Spleen (tissue), 11 donors: Measurements from ENCODE around the gene KDM6A. TPM values are rescaled to one million over a fixed set of nuclear protein-coding genes. Genes with fewer than 3 reads are reported as not detected.
"Not testable (repeated sequence)": the region's sequence is repeated elsewhere in the genome, so short reads cannot be mapped to it uniquely, and the experiment has no call there.

Source experiments
- DNase-seq: peaks from one replicate; pipeline ENCODE4 v3.0.0-alpha.2; 2020
- H3K27ac ChIP-seq, 8 donors: fragments of 200-600 bp; sonication (generic) in 7 of 8; 1 replicate in 4 of 8; 2 replicates in 4 of 8; pipeline versions ENCODE4 v1.5.0 to v1.8.0; 2016 to 2021; ENCODE audit warnings: inconsistent platforms in 4 of 8, mild to moderate bottlenecking in 4 of 8, moderate library complexity in 1 of 8
- H3K27me3 ChIP-seq, 7 donors: fragments of 200-600 bp; sonication (generic) in 6 of 7; replicated peaks in 1 of 7; 1 replicate in 4 of 7; 2 replicates in 3 of 7; pipeline versions ENCODE4 v1.5.0 to v1.8.0; 2016 to 2021; ENCODE audit warnings: inconsistent platforms in 3 of 7, mild to moderate bottlenecking in 1 of 7
- H3K36me3 ChIP-seq, 6 donors: fragments of 200-600 bp; sonication (generic) in 5 of 6; 1 replicate in 4 of 6; 2 replicates in 2 of 6; pipeline versions ENCODE4 v1.5.0 to v1.8.0; 2016 to 2021; ENCODE audit warnings: inconsistent platforms in 2 of 6
- H3K4me1 ChIP-seq, 6 donors: fragments of 200-600 bp; sonication (generic) in 5 of 6; 1 replicate in 3 of 6; 2 replicates in 3 of 6; pipeline versions ENCODE4 v1.5.0 to v1.8.0; 2016 to 2021; ENCODE audit warnings: inconsistent platforms in 3 of 6
- H3K4me3 ChIP-seq, 8 donors: fragments of 200-600 bp; sonication (generic) in 7 of 8; 1 replicate in 4 of 8; 2 replicates in 4 of 8; pipeline versions ENCODE4 v1.5.0 to v1.8.0; 2016 to 2021; ENCODE audit warnings: inconsistent platforms in 4 of 8, mild to moderate bottlenecking in 4 of 8, moderate library complexity in 2 of 8
- H3K9me3 ChIP-seq, 8 donors: fragments of 200-600 bp; sonication (generic) in 7 of 8; 1 replicate in 4 of 8; 2 replicates in 4 of 8; pipeline versions ENCODE4 v1.5.0 to v1.8.0; 2016 to 2021; ENCODE audit warnings: inconsistent platforms in 4 of 8
- POLR2A ChIP-seq, 3 donors: fragments of 450-650 bp; IDR thresholded peaks; one replicate each; pipeline ENCODE4 v1.5.1; 2017; ENCODE audit warnings: antibody characterized with exemption in 3 of 3, mild to moderate bottlenecking in 1 of 3
- POLR2AphosphoS5 ChIP-seq, 3 donors: sonication (generic); formaldehyde crosslinking; IDR thresholded peaks; one replicate each; pipeline ENCODE4 v1.5.1; 2017; ENCODE audit warnings: antibody characterized with exemption in 3 of 3
- WGBS, 5 donors: extraction: QIAGEN DNeasy Blood & Tissue Kit in 3 of 5; methylation state at CpG; one replicate each; pipeline versions ENCODE4 v1.1.5 to v1.1.7; 2013 to 2018; 5-methylcytosine and 5-hydroxymethylcytosine counted together
- intact Hi-C: fragments of 100-400 bp; cut with DNase I; formaldehyde crosslinking; loops from one replicate; pipeline ENCODE4 v1.15.0; 2023; ENCODE audit warnings: low total_unique reads
- polyA plus RNA-seq, 3 donors: library from polyadenylated mRNA; stranded (reverse); fragments of 200-250 nt; gene quantifications; one replicate each; pipeline ENCODE4 v1.2.1, GENCODE V29; 2013
- total RNA-seq, 7 donors: library from RNA; depleted of rRNA in 3 of 7; stranded (reverse); fragments of >200 nt in 3 of 7; fragmentation: NEBNext Ultra II Directional in 4 of 7; extraction: Animal tissue kit (Norgen Biotek cat#: 25700) in 4 of 7; gene quantifications; one replicate each; pipeline versions ENCODE4 v1.1.0 to v1.2.1, GENCODE V29; 2016 to 2021
- TF ChIP-seq, protein P1 (sequence below), 11 experiments: fragments of 200-600 bp in 7 of 11; fragments of 450-650 bp in 4 of 11; sonication (generic) in 4 of 11; IDR thresholded peaks in 8 of 11; conservative IDR thresholded peaks in 3 of 11; 1 replicate in 7 of 11; 2 replicates in 4 of 11; pipeline versions ENCODE4 v1.4.0 to v1.8.0; 2016 to 2021; ENCODE audit warnings: antibody characterized with exemption in 11 of 11, inconsistent platforms in 4 of 11, mild to moderate bottlenecking in 1 of 11
- donor health status: healthy with polysubstance abuse.
- donor health status: DM: no; HTN: no; CAD: no; lungs with moderate emphysema.
- donor health status: DM: no; HTN: no; CAD: no.
- donor health status: Bipolar disorder and iron deficiency.
- donor health status: healthy.
- donor health status: DM: no; HTN: no; CAD: no.
- donor health status: DM: yes; HTN: yes; CAD: no.

Gene KDM6A
- total and polyA plus RNA-seq, 10 donors = 8.0 to 68.2 (median 47.9) TPM

DNA sequence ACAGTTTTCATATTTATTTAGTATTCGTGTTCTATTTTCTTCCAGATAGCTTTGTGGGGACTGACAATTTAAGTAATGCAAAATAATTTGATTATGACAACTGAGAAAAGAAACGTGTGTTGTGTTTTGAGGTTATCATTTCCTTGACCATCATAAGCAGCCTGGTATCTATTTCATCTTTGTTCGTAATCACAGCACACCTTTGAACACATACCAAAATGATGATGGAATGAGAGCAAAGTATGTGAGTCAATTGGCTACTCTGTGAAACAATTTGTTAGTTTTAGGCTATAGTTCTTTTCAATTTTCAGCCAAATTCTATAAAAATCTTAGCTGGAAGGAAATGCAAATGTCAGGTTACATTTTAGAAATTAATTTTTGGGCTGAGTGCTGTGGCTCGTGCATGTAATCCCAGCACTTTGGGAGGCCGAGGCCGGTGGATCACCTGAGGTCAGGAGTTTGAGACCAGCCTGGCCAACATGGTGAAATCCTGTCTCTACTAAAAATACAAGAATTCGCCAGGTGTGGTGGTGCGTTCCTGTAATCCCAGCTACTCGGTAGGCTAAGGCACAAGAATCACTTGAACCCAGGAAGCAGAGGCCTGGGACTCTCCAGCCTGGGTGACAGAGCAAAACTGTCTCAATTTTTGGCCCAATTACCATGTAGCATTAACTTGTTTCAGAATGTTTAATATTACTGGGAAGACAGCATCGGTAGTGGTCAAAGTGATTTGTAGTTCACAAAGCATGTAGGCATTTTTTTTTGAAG, 30.3 kb upstream of the KDM6A start:
- H3K4me1 ChIP-seq = no peaks in the 10 kb centered on the region
- intact Hi-C loops = no loop called here
- H3K36me3 ChIP-seq = no peaks in the 10 kb centered on the region
- no peak for DNase-seq
- no peaks in the 10 kb centered on the region for H3K27me3 ChIP-seq
- H3K27ac ChIP-seq = no peak overlapping the region
- WGBS, 5 donors = 84 to 94% (median 93%) methylated on average over 9 to 10 of the region's 10 CpGs
- H3K4me3 ChIP-seq = no peak overlapping the region
- no peak for TF ChIP-seq POLR2AphosphoS5 (IDR thresholded peaks at IDR 0.05)
- no peak for TF ChIP-seq POLR2A (IDR thresholded peaks at IDR 0.05)
- TF ChIP-seq, protein P1, sequence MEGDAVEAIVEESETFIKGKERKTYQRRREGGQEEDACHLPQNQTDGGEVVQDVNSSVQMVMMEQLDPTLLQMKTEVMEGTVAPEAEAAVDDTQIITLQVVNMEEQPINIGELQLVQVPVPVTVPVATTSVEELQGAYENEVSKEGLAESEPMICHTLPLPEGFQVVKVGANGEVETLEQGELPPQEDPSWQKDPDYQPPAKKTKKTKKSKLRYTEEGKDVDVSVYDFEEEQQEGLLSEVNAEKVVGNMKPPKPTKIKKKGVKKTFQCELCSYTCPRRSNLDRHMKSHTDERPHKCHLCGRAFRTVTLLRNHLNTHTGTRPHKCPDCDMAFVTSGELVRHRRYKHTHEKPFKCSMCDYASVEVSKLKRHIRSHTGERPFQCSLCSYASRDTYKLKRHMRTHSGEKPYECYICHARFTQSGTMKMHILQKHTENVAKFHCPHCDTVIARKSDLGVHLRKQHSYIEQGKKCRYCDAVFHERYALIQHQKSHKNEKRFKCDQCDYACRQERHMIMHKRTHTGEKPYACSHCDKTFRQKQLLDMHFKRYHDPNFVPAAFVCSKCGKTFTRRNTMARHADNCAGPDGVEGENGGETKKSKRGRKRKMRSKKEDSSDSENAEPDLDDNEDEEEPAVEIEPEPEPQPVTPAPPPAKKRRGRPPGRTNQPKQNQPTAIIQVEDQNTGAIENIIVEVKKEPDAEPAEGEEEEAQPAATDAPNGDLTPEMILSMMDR (IDR thresholded peaks at IDR 0.05 in 8 of 11, conservative IDR thresholded peaks at IDR 0.05 in 3 of 11) = no peak
- H3K9me3 ChIP-seq = no peaks in the 10 kb centered on the region

DNA sequence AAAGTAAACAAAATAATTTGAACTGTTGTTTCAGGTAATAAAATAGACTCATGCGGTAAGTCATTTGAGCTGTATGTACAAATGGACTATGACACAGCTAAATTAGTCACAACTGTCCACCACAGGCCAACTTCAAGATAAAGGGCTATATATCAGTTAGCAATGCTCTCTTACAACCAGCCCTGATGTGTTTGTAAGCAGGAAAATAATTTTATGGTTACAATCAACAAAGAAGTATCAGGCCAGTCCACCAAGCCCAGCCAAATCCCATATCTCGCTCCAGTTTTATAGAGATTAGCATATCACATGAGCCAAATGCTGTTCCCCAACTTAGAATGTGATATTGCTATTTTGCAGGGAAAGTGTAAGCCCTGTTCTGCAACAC, 29.7 kb upstream of the KDM6A start:
- H3K9me3 ChIP-seq = no peaks in the 10 kb centered on the region
- H3K36me3 ChIP-seq = no peaks in the 10 kb centered on the region
- DNase-seq = no peak
- H3K27me3 ChIP-seq = no peaks in the 10 kb centered on the region
- H3K4me3 ChIP-seq = no peak overlapping the region
- 90 to 98% (median 94%) methylated on average over 2 of the region's 2 CpGs for WGBS, 5 donors
- H3K27ac ChIP-seq = no peak overlapping the region
- TF ChIP-seq POLR2AphosphoS5 (IDR thresholded peaks at IDR 0.05) = no peak
- TF ChIP-seq POLR2A (IDR thresholded peaks at IDR 0.05) = no peak
- TF ChIP-seq, protein P1 (IDR thresholded peaks at IDR 0.05 in 8 of 11, conservative IDR thresholded peaks at IDR 0.05 in 3 of 11) = no peak
- H3K4me1 ChIP-seq = no peaks in the 10 kb centered on the region
- intact Hi-C loops = no loop called here

DNA sequence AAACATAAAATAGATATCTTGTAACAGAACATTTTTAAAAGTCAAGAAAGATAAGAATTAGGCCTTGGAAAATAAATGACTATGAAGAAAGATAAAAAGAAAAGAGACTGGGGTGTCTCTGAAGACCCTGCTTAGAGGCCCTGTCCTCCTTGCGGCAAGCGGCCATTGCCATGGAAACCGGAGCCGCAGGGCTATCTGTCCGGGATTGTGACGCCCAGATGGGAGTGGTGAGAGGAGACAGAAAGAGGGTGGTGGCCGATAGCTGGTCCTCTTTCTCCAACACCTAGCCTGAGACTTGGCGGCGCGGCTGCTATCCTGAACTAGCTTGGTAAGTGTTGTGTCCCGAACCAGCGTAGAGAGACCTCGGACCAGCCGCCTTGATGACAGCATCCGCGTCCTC, 29.2 kb upstream of the KDM6A start, which contains the start of gene DUSP21:
TSS of gene DUSP21 (plus strand) at position 269 of the 400 bp plus-strand sequence. CDS start at position 381, 112 bp downstream.
- no peaks in the 10 kb centered on the region for H3K27me3 ChIP-seq
- no peaks in the 10 kb centered on the region for H3K36me3 ChIP-seq
- H3K4me1 ChIP-seq = no peaks in the 10 kb centered on the region
- WGBS, 5 donors = 83 to 98% (median 93%) methylated on average over 15 to 16 of the region's 16 CpGs
- no peak for DNase-seq
- H3K27ac ChIP-seq = no peak within 1 kb of the TSS
- no peak within 1 kb of the TSS for H3K4me3 ChIP-seq
- intact Hi-C loops = no loop called here
- TF ChIP-seq POLR2A (IDR thresholded peaks at IDR 0.05) (no peak), POLR2AphosphoS5 (IDR thresholded peaks at IDR 0.05) (no peak)
- TF ChIP-seq, protein P1 (IDR thresholded peaks at IDR 0.05 in 8 of 11, conservative IDR thresholded peaks at IDR 0.05 in 3 of 11) = no peak
- H3K9me3 ChIP-seq = no peaks in the 10 kb centered on the region

DNA sequence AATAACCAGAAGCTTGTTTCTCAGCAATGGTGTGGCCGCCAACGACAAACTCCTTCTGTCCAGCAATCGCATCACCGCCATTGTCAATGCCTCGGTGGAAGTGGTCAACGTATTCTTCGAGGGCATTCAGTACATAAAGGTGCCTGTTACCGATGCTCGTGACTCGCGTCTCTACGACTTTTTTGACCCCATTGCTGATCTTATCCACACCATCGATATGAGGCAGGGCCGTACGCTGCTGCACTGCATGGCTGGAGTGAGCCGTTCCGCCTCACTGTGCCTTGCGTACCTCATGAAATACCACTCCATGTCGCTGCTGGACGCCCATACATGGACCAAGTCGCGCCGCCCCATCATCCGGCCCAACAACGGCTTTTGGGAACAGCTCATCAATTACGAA, 28.8 kb upstream of the KDM6A start:
- no peak overlapping the region for H3K27ac ChIP-seq
- H3K36me3 ChIP-seq = no peaks in the 10 kb centered on the region
- WGBS, 5 donors = 96 to 99% (median 97%) methylated on average over 17 to 26 of the region's 26 CpGs
- H3K27me3 ChIP-seq = no peaks in the 10 kb centered on the region
- no peak overlapping the region for H3K4me3 ChIP-seq
- no peaks in the 10 kb centered on the region for H3K9me3 ChIP-seq
- no peak for DNase-seq
- no peak for TF ChIP-seq POLR2AphosphoS5 (IDR thresholded peaks at IDR 0.05)
- TF ChIP-seq POLR2A (IDR thresholded peaks at IDR 0.05) = no peak
- TF ChIP-seq, protein P1 (IDR thresholded peaks at IDR 0.05 in 8 of 11, conservative IDR thresholded peaks at IDR 0.05 in 3 of 11) = no peak
- intact Hi-C loops = no loop called here
- no peaks in the 10 kb centered on the region for H3K4me1 ChIP-seq

DNA sequence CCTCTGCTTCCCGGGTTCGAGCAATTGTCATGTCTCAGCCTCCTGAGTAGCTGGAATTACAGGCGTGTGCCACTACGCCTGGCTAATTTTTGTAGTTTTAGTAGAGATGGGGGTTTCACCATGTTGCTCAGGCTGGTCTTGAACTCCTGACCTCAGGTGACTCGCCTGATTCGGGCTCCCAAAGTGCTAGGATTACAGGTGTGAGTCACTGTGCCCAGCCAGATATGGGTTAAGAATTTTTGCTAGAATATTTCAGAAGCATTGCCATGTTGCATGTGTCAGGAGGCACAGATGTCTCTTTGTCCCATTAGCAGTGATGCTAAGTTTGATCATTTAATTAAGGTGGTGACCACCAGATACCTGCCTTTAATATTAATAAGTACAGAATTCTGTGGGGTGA, 22.1 kb upstream of the KDM6A start:
- WGBS, 5 donors = 90 to 98% (median 95%) methylated on average over 6 of the region's 6 CpGs
- H3K4me1 ChIP-seq, H3K9me3 ChIP-seq, H3K4me3 ChIP-seq, H3K27me3 ChIP-seq, H3K36me3 ChIP-seq, intact Hi-C loops, DNase-seq, H3K27ac ChIP-seq: not testable (repeated sequence)
